Stimulated activated CD8-positive, alpha-beta memory T cell treated with anti-CD3 and anti-CD28 coated beads, Interleukin-2, amount 100 ng/mL, for 1 hour (primary cell): Measurements from ENCODE around the gene GPR176.

ENCODE experiments used
- DNase-seq, 2 donors: peaks; one replicate each; pipeline ENCODE4 v3.0.0-alpha.2; 2020; ENCODE audit warnings: low read depth in 2 of 2

The GPR176 gene

DNA sequence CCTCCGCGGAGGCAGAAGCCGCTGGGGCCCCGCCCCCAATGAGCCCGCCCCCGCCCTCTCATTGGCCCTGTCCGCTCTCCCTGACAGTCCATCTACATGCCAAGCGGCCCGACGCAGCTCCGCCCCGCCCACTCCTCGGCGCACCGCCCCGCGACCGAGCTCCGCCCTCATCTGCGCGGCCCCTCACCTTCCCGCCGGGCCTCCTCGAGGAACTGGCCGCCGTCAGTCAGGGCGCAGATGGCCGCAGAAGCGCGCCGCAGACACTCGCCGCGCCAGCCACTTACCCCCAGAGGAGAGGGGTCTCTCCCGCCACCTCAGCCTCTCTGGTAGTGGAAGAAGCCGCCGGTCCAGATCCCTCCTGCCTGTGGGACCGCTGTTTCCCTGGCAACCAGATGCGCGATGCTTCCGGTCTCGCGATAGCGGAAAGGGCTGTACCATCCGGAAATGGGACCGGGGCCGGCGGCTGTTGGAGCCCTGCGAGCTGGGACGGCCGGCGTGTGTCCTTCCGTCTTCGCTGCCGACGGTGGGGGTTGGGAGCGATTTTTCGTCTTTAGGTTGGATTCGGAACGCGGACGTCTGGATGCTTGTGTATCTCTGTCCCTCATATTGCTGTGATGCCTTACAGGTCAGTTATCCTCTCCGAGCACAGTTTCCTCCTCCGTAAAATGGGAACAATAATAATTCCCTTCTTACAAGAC is 137.5 kb downstream of the GPR176 start, which contains the start of gene FSIP1:
TSS of gene FSIP1 (minus strand) at position 401 of the 698 bp plus-strand sequence. CDS start 6,317 bp downstream, outside the sequence.
- DNase-seq = peak; percentile 89 to 90

DNA sequence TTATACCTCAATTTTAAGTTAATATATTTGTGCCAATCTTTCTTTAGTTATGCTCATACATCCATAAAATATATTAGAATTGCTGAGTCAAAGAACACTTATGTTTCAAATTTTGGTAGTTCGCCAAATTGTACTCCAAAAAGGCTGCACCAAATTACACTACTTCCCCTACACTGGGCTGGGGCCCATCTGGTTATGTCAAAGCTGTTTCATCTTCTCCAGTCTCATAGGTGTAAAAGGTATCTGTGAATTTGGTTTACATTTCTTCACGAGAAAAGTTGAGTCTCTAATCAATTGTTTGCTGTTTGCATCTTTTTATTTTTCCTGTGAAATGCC is 138.1 kb downstream of the GPR176 start:
- DNase-seq = no peak

DNA sequence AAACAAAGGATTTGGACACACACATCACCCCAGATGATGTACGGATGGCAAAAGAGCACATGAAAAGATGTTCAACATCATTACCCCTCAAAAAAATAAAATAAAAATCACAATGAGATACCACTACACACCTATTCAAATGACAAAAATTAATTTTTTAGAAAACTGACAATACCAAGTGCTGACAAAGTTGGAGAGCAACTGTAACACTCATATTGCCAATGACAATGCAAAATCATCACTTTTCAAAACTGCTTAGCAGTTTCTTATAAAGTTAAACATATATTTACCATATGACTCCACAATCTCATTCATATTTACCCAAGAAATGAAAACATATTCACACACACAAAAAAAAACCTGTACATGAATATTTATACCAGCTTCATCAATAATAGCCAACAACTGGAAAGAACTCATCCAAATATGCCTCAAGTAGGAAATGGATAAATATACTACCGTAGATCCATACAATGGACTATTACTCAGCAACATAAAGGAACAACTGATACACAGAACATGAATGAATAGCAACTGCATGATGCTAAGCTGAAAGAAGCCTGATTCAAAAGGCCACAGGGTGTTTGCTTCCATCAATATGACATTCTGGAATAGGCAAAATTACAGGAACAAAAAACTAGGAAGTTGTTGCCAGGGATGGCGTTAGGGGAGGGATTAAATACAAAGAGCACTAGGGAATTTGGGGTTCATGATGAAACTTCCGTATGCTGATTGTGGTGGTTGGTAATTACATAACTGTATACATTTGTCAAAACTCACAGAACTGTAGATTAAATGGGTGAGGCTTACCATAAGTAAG is 138.7 kb downstream of the GPR176 start:
- DNase-seq = no peak

DNA sequence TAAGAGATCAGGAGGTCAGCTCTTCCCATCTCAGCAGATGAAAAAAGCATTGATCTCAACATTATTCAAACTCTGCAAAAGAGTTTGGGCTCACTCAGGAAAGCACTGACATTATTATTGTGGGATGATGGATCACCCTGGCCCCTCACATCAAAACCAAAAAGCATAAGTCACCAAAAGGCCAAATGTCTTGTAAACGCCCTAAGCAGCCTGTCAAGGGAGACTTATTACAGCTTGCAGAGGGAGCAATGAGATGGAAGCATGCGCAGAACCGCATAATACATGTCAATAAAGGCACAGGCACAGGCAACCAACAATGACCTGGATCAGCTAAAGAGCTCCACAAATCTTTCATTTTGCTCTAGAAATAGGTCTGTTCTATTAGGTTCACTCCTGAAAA is 142.0 kb downstream of the GPR176 start:
- DNase-seq = no peak

DNA sequence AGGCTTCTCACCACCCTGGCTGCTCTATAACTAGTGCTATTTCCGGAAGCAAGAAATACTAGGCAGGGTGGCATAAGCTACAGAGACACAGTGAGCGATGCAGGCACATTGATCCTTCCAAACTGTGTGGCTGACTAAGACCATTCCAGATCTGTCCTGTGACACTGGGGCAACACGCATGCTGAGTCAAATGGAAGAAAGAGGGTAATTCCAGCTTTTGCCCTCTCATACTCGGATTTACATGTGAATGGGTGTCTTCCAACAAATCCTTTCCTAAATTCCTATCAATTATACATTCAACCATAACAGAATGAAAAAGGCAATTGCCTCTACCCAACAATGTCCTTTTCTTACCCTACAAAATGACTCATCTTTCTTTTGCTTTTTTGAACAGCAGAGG is 142.6 kb downstream of the GPR176 start:
- no peak for DNase-seq

DNA sequence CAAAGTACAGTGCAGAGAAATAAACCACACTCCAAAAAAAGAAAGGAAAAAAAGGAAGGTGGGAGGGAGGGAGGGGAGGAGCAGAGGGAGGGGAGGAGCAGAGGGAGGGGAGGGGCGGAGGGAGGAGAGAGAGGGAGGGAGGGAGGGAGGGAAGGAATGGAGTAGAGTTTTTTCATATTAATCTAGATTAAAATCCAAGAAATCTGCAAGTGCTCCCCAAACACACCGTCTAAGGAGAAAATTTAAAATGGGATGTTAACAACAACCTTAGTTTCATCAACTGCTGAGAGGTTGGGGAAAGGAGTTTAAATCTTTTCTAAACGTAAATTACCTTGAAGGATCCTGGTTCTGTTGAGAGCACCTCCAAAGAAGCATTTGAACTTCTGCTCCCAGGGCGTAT is 144.0 kb downstream of the GPR176 start:
- DNase-seq = no peak

DNA sequence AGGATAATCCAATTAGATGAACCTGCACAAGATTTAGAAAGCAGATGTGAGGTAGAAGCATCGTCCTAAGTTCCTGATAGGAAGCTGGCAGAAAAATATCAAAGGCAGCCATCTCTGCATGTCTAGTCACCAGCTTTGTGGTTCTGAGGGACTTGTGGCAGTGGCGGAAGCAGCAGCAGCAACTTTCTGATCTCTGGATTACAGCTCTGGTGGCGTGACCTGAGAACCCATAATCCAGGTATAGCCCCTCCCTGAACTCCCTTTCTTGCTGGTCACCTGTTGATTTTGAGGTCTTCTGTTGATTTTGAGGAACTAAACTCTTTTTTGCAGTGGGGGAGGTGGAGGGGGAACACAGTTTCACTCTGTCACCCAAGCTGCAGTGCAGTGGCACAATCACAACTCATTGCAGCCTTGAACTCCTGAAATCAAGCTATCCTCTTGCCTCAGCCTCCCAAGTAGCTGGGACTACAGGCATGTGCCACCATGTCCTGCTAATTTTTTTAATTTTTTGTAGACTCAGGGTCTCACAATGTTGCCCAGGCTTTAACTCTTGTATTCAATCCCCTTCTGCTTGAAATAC is 145.3 kb downstream of the GPR176 start:
- DNase-seq = no peak

DNA sequence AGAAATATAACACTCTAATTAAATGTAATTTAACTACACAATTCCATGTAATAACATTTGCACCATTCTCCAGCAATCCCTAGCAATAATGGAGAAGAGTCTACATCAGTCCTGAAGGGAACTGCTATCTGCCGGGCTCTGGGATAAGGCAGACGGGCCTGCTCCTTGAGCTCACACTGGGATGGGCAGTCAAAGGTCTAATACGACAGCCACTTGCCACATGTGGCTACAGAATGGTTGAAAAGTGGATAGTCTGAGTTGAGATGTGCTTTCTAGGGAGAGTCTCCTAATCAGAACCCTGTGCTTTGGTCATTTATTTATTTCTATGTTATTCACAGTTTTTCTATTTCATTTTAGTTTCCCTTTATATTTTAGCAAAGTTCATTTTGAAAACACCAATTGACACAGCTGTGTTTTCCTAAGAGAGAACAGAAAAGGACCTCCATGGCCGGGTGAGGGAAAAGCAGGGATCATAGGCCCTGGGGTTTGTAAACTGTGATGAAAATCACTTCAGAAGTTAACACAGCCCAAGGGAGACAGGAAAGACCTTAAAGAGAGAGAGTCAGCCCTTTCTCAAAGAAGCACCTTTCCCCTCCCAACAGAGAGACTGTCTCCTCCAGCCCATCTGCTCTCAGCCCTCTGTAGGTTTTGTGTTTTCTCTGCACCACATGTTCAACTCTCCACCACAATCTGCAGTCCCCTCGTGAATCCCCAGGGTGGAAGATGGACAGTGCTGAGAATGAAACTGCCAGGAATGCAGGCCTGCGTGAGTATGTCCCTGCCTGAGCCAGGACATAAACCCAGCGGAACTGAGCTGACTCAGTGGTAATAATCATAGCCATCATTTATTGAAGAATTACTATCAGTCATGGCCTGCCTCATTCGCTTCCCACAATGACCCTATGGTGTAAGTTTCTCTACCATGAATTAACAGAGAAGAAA is 149.0 kb downstream of the GPR176 start:
- no peak for DNase-seq

DNA sequence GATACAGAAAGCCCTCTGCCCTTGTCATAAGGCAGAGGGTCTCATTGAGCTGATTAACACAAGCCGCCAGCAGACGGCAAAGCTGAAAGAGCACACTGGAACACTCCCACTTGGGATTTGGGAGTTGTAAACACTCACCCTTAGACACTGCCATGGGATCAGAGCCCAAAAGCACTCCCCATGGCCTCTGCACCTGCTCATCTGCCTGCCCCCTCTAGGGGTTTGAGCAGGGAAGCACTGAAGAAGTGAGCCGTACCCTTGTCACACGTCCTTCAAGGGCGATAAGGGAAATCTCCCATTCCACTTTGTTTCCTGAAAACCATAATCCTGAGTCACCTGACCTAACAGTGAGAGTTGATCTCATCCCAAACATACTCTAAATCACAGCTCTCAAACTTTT is 152.1 kb downstream of the GPR176 start:
- DNase-seq = no peak

DNA sequence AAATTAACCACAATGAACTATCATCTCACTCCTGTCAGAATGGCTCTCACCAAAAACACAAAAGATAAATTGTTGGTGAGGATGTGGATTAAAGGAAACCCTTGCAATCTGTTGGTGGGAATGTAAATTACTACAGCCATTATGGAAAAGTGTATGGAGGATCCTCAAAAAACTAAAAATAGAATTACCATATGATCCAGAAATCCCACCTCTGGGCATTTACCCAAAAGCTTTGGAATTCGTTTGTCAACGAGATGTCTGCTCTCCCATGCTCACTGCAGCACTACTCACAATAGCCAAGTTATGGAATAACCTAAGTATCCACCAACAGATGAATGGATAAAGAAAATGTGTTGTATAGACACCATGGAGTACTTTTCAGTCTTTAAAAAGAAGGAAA is 159.1 kb downstream of the GPR176 start:
- no peak for DNase-seq

DNA sequence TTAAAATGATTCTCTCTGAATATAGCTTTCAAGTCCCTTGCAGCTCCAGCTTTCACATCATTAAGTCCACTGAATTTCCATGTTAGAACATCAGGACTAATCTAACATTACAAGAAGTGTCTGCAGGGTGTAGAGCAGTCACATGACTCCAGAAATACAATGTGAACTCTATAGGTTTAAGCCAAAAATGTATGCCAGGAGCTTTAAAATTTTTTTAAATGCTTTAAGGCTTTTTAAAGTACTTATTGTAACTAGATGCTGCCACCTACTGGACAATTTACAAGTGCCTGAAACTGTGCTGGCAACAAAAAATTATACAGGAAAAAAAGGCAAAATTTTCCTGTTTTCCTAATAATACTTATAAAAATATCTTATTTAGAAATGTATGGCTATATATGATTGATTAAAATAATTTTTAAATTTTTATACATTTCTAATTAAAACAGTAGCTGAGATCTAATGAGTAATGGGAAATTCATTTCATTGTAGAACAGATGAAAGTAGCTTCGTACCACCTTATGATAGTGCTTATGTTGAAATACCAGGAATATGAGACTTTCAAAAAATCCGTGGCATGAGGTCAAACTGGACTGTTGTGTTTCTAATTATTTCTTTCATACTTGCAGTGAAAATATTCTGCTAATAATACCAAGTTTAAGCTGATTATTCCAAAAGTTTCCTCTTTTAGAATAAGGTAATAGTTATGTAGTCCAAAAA is 163.1 kb downstream of the GPR176 start:
- DNase-seq = no peak

DNA sequence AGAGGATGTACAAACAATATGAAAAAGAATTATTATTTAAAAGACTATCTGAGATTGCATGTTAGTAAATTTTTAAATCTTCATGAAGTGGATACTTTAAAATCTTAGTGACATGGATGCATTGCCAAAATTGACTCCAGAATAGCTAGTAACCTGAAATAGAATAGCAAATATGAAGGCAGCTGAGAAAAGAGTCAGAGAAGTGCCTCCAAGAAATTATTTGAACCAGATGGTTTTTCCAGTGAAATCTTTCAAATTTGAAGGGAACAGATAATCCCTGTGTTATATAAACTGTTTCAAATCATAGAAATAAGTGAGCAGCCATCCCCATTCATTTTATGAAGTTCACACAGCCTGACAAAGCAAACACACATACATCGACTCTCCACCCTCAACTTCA is 167.1 kb downstream of the GPR176 start:
- DNase-seq = no peak

DNA sequence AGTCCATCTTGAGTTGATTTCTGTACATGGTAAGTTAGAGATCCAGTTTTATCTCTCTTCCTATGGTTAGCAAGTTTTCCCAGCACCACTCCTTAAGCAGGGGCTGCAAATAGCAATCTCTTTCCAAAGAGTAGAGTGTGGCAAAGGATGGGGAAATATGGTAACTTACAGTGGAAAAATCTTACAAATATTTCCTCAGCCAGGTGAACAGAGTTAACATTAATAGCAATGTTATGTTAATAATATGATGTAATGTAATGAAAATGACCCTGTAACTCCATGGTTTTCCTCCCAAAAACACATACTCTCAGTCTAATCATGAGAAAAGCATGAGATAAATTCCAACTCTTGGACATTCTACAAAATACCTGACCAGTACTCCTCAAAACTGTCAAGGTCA is 167.8 kb downstream of the GPR176 start:
- DNase-seq = no peak
